Measurements from ENCODE around the gene OR2A1. TPM values are rescaled to one million over a fixed set of nuclear protein-coding genes. Genes with fewer than 3 reads are reported as not detected.
"Not testable (repeated sequence)": the region's sequence is repeated elsewhere in the genome, so short reads cannot be mapped to it uniquely, and the experiment has no call there.

Gene OR2A1
- polyA plus RNA-seq, 1 donor (not counting 4 experiments of a cell fraction or from before 2014, with no cell fraction given): not detected

GRCh38 chr7:144356185-144356584 is 44.0 kb downstream of the OR2A1 start:
- H3K79me2 ChIP-seq (ENCODE audit: control insufficient read depth, insufficient read depth, low read length); H3K27ac ChIP-seq (ENCODE audit: control insufficient read depth, insufficient read depth, low read length); H3K9me3 ChIP-seq (ENCODE audit: control insufficient read depth, low read depth, low read length); H2AFZ ChIP-seq (ENCODE audit: control insufficient read depth, low read length); DNase-seq (ENCODE audit: low read depth, low spot score); dilution Hi-C loops (cut with MboI; ENCODE audit: extremely low pct_ligation_motif_present, low sequenced_read_pairs); H3K27me3 ChIP-seq (ENCODE audit: control insufficient read depth, extremely low read depth, insufficient read depth, low read length); H3K4me1 ChIP-seq (ENCODE audit: control insufficient read depth, extremely low read depth, insufficient read depth, low read length); H3K9me1 ChIP-seq (ENCODE audit: control insufficient read depth, extremely low read depth, insufficient read depth, low read length); H3K36me3 ChIP-seq (ENCODE audit: control insufficient read depth in 2 of 2, extremely low read depth in 1 of 2, insufficient read depth in 2 of 2, low read length in 2 of 2); H3K4me2 ChIP-seq (ENCODE audit: control insufficient read depth, extremely low read depth, insufficient read depth, low read depth, low read length); H3K4me3 ChIP-seq (ENCODE audit: control insufficient read depth in 2 of 3, extremely low read depth in 1 of 3, insufficient read depth in 2 of 3, low read depth in 1 of 3, low read length in 3 of 3); H3K9ac ChIP-seq (ENCODE audit: control insufficient read depth, extremely low read depth, insufficient read depth, low read length); FAIRE-seq; H4K20me1 ChIP-seq (ENCODE audit: control insufficient read depth, extremely low read depth, insufficient read depth, low read length): not testable (repeated sequence)

- H3K9me3 ChIP-seq (ENCODE audit: control insufficient read depth, low read depth, low read length); dilution Hi-C loops (cut with MboI; ENCODE audit: extremely low pct_ligation_motif_present, low sequenced_read_pairs); H3K27me3 ChIP-seq (ENCODE audit: control insufficient read depth, extremely low read depth, insufficient read depth, low read length); DNase-seq (ENCODE audit: low read depth, low spot score); H3K9ac ChIP-seq (ENCODE audit: control insufficient read depth, extremely low read depth, insufficient read depth, low read length); H3K36me3 ChIP-seq (ENCODE audit: control insufficient read depth in 2 of 2, extremely low read depth in 1 of 2, insufficient read depth in 2 of 2, low read length in 2 of 2); H3K4me2 ChIP-seq (ENCODE audit: control insufficient read depth, extremely low read depth, insufficient read depth, low read depth, low read length); H2AFZ ChIP-seq (ENCODE audit: control insufficient read depth, low read length); H3K27ac ChIP-seq (ENCODE audit: control insufficient read depth, insufficient read depth, low read length); H3K79me2 ChIP-seq (ENCODE audit: control insufficient read depth, insufficient read depth, low read length); H3K9me1 ChIP-seq (ENCODE audit: control insufficient read depth, extremely low read depth, insufficient read depth, low read length); H3K4me1 ChIP-seq (ENCODE audit: control insufficient read depth, extremely low read depth, insufficient read depth, low read length); FAIRE-seq; H4K20me1 ChIP-seq (ENCODE audit: control insufficient read depth, extremely low read depth, insufficient read depth, low read length); H3K4me3 ChIP-seq (ENCODE audit: control insufficient read depth in 2 of 3, extremely low read depth in 1 of 3, insufficient read depth in 2 of 3, low read depth in 1 of 3, low read length in 3 of 3): not testable (repeated sequence)
Measured at GRCh38 chr7:144356860-144357259, 44.6 kb downstream of the OR2A1 start.

- H3K9ac ChIP-seq (ENCODE audit: control insufficient read depth, extremely low read depth, insufficient read depth, low read length); H3K79me2 ChIP-seq (ENCODE audit: control insufficient read depth, insufficient read depth, low read length); H3K4me3 ChIP-seq (ENCODE audit: control insufficient read depth in 2 of 3, extremely low read depth in 1 of 3, insufficient read depth in 2 of 3, low read depth in 1 of 3, low read length in 3 of 3); dilution Hi-C loops (cut with MboI; ENCODE audit: extremely low pct_ligation_motif_present, low sequenced_read_pairs); H3K27ac ChIP-seq (ENCODE audit: control insufficient read depth, insufficient read depth, low read length); FAIRE-seq; H3K9me1 ChIP-seq (ENCODE audit: control insufficient read depth, extremely low read depth, insufficient read depth, low read length); H3K4me1 ChIP-seq (ENCODE audit: control insufficient read depth, extremely low read depth, insufficient read depth, low read length); DNase-seq (ENCODE audit: low read depth, low spot score); H3K4me2 ChIP-seq (ENCODE audit: control insufficient read depth, extremely low read depth, insufficient read depth, low read depth, low read length); H3K27me3 ChIP-seq (ENCODE audit: control insufficient read depth, extremely low read depth, insufficient read depth, low read length); H3K9me3 ChIP-seq (ENCODE audit: control insufficient read depth, low read depth, low read length); H3K36me3 ChIP-seq (ENCODE audit: control insufficient read depth in 2 of 2, extremely low read depth in 1 of 2, insufficient read depth in 2 of 2, low read length in 2 of 2); H2AFZ ChIP-seq (ENCODE audit: control insufficient read depth, low read length); H4K20me1 ChIP-seq (ENCODE audit: control insufficient read depth, extremely low read depth, insufficient read depth, low read length): not testable (repeated sequence)
Measured at GRCh38 chr7:144362061-144362460, 49.8 kb downstream of the OR2A1 start.

GRCh38 chr7:144365523-144365922 is 53.3 kb downstream of the OR2A1 start:
- not testable (repeated sequence) for H3K4me2 ChIP-seq (ENCODE audit: control insufficient read depth, extremely low read depth, insufficient read depth, low read depth, low read length)

GRCh38 chr7:144367250-144367649 is 55.0 kb downstream of the OR2A1 start:
- H3K27ac ChIP-seq (ENCODE audit: control insufficient read depth, insufficient read depth, low read length); H3K4me3 ChIP-seq (ENCODE audit: control insufficient read depth in 2 of 3, extremely low read depth in 1 of 3, insufficient read depth in 2 of 3, low read depth in 1 of 3, low read length in 3 of 3); H3K9ac ChIP-seq (ENCODE audit: control insufficient read depth, extremely low read depth, insufficient read depth, low read length); H2AFZ ChIP-seq (ENCODE audit: control insufficient read depth, low read length); dilution Hi-C loops (cut with MboI; ENCODE audit: extremely low pct_ligation_motif_present, low sequenced_read_pairs); FAIRE-seq; H3K27me3 ChIP-seq (ENCODE audit: control insufficient read depth, extremely low read depth, insufficient read depth, low read length); H3K9me1 ChIP-seq (ENCODE audit: control insufficient read depth, extremely low read depth, insufficient read depth, low read length); H3K9me3 ChIP-seq (ENCODE audit: control insufficient read depth, low read depth, low read length); H3K36me3 ChIP-seq (ENCODE audit: control insufficient read depth in 2 of 2, extremely low read depth in 1 of 2, insufficient read depth in 2 of 2, low read length in 2 of 2); H4K20me1 ChIP-seq (ENCODE audit: control insufficient read depth, extremely low read depth, insufficient read depth, low read length); H3K79me2 ChIP-seq (ENCODE audit: control insufficient read depth, insufficient read depth, low read length); H3K4me1 ChIP-seq (ENCODE audit: control insufficient read depth, extremely low read depth, insufficient read depth, low read length); H3K4me2 ChIP-seq (ENCODE audit: control insufficient read depth, extremely low read depth, insufficient read depth, low read depth, low read length); DNase-seq (ENCODE audit: low read depth, low spot score): not testable (repeated sequence)

More at GRCh38 chr7:144365523-144365922, 53.3 kb downstream of the OR2A1 start:
- FAIRE-seq; H4K20me1 ChIP-seq (ENCODE audit: control insufficient read depth, extremely low read depth, insufficient read depth, low read length); H3K36me3 ChIP-seq (ENCODE audit: control insufficient read depth in 2 of 2, extremely low read depth in 1 of 2, insufficient read depth in 2 of 2, low read length in 2 of 2); H3K79me2 ChIP-seq (ENCODE audit: control insufficient read depth, insufficient read depth, low read length); H3K4me3 ChIP-seq (ENCODE audit: control insufficient read depth in 2 of 3, extremely low read depth in 1 of 3, insufficient read depth in 2 of 3, low read depth in 1 of 3, low read length in 3 of 3); H3K27me3 ChIP-seq (ENCODE audit: control insufficient read depth, extremely low read depth, insufficient read depth, low read length); H3K9me3 ChIP-seq (ENCODE audit: control insufficient read depth, low read depth, low read length); H2AFZ ChIP-seq (ENCODE audit: control insufficient read depth, low read length); H3K27ac ChIP-seq (ENCODE audit: control insufficient read depth, insufficient read depth, low read length); DNase-seq (ENCODE audit: low read depth, low spot score); H3K9ac ChIP-seq (ENCODE audit: control insufficient read depth, extremely low read depth, insufficient read depth, low read length); H3K4me1 ChIP-seq (ENCODE audit: control insufficient read depth, extremely low read depth, insufficient read depth, low read length); dilution Hi-C loops (cut with MboI; ENCODE audit: extremely low pct_ligation_motif_present, low sequenced_read_pairs); H3K9me1 ChIP-seq (ENCODE audit: control insufficient read depth, extremely low read depth, insufficient read depth, low read length): not testable (repeated sequence)
